Measurements from ENCODE around the gene SLC10A7.

Gene SLC10A7

GRCh38 chr4:146478009-146478408 is 43.7 kb downstream of the SLC10A7 start:
- Histone ChIP-seq H3K27ac (ENCODE audit: poor library complexity, severe bottlenecking) (no peak overlapping the region), H3K4me1 (ENCODE audit: insufficient read depth, poor library complexity, severe bottlenecking) (peaks cover 3% of the 10 kb centered on the region), H3K9me3 (ENCODE audit: severe bottlenecking) (peaks cover under 1% of the 10 kb centered on the region), H3K36me3 (ENCODE audit: low read depth) (no peaks in the 10 kb centered on the region), H3K4me3 (ENCODE audit: severe bottlenecking) (no peak overlapping the region), H3K27me3 (ENCODE audit: insufficient read depth, poor library complexity, severe bottlenecking) (no peaks in the 10 kb centered on the region)
- ATAC-seq (ENCODE audit: low read depth) = no peak
- DNase-seq (ENCODE audit: low spot score) = no peak
- TF ChIP-seq, protein P1, sequence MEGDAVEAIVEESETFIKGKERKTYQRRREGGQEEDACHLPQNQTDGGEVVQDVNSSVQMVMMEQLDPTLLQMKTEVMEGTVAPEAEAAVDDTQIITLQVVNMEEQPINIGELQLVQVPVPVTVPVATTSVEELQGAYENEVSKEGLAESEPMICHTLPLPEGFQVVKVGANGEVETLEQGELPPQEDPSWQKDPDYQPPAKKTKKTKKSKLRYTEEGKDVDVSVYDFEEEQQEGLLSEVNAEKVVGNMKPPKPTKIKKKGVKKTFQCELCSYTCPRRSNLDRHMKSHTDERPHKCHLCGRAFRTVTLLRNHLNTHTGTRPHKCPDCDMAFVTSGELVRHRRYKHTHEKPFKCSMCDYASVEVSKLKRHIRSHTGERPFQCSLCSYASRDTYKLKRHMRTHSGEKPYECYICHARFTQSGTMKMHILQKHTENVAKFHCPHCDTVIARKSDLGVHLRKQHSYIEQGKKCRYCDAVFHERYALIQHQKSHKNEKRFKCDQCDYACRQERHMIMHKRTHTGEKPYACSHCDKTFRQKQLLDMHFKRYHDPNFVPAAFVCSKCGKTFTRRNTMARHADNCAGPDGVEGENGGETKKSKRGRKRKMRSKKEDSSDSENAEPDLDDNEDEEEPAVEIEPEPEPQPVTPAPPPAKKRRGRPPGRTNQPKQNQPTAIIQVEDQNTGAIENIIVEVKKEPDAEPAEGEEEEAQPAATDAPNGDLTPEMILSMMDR (IDR thresholded peaks at IDR 0.05; ENCODE audit: poor library complexity, severe bottlenecking) = no peak

GRCh38 chr4:146477054-146477453 is 44.7 kb downstream of the SLC10A7 start:
- no peak overlapping the region for H3K4me3 ChIP-seq (ENCODE audit: severe bottlenecking)
- DNase-seq (ENCODE audit: low spot score) = no peak
- no peak overlapping the region for H3K27ac ChIP-seq (ENCODE audit: poor library complexity, severe bottlenecking)
- no peaks in the 10 kb centered on the region for H3K36me3 ChIP-seq (ENCODE audit: low read depth)
- H3K4me1 ChIP-seq (ENCODE audit: insufficient read depth, poor library complexity, severe bottlenecking) = peaks cover 3% of the 10 kb centered on the region
- TF ChIP-seq, protein P1 (IDR thresholded peaks at IDR 0.05; ENCODE audit: poor library complexity, severe bottlenecking) = no peak
- H3K9me3 ChIP-seq (ENCODE audit: severe bottlenecking) = no peaks in the 10 kb centered on the region
- ATAC-seq (ENCODE audit: low read depth) = no peak
- H3K27me3 ChIP-seq (ENCODE audit: insufficient read depth, poor library complexity, severe bottlenecking) = no peaks in the 10 kb centered on the region

- Histone ChIP-seq H3K36me3 (ENCODE audit: low read depth) (no peaks in the 10 kb centered on the region), H3K27me3 (ENCODE audit: insufficient read depth, poor library complexity, severe bottlenecking) (no peaks in the 10 kb centered on the region), H3K9me3 (ENCODE audit: severe bottlenecking) (no peaks in the 10 kb centered on the region), H3K27ac (ENCODE audit: poor library complexity, severe bottlenecking) (no peak overlapping the region), H3K4me1 (ENCODE audit: insufficient read depth, poor library complexity, severe bottlenecking) (peaks cover 4% of the 10 kb centered on the region), H3K4me3 (ENCODE audit: severe bottlenecking) (no peak overlapping the region)
- TF ChIP-seq, protein P1 (IDR thresholded peaks at IDR 0.05; ENCODE audit: poor library complexity, severe bottlenecking) = no peak
- ATAC-seq (ENCODE audit: low read depth) = no peak
- DNase-seq (ENCODE audit: low spot score) = no peak
Measured at GRCh38 chr4:146472404-146472803, 49.3 kb downstream of the SLC10A7 start.

- H3K27me3 ChIP-seq (ENCODE audit: insufficient read depth, poor library complexity, severe bottlenecking) = no peaks in the 10 kb centered on the region
- no peak overlapping the region for H3K4me3 ChIP-seq (ENCODE audit: severe bottlenecking)
- H3K36me3 ChIP-seq (ENCODE audit: low read depth) = no peaks in the 10 kb centered on the region
- H3K27ac ChIP-seq (ENCODE audit: poor library complexity, severe bottlenecking) = no peak overlapping the region
- DNase-seq (ENCODE audit: low spot score) = no peak
- TF ChIP-seq, protein P1 (IDR thresholded peaks at IDR 0.05; ENCODE audit: poor library complexity, severe bottlenecking) = no peak
- no peaks in the 10 kb centered on the region for H3K9me3 ChIP-seq (ENCODE audit: severe bottlenecking)
- peaks cover 4% of the 10 kb centered on the region for H3K4me1 ChIP-seq (ENCODE audit: insufficient read depth, poor library complexity, severe bottlenecking)
- ATAC-seq (ENCODE audit: low read depth) = peak; percentile 41; the same call in 2 of the 3 replicates
Measured at GRCh38 chr4:146470604-146471003, 51.1 kb downstream of the SLC10A7 start.

DNA sequence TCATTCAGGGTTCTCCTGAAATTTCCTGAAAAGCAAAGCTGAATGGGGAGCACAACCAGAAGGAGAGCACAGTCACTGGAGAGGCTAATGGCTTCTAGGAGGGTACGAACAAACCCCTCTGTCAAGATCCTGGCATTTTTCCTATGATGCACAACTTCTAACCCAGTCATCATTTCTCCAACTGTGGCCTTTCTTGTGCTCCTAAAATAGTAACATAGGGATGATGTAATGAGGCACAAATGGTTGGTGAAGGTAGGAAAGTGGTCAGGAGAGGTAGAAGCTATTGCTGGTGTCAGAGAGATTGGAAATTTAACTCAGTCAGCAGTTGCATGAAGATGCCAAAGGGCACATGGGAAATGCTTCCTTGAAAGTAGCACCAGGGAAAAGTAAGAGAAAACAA is 52.7 kb downstream of the SLC10A7 start:
- Histone ChIP-seq H3K4me3 (ENCODE audit: severe bottlenecking) (no peak overlapping the region), H3K4me1 (ENCODE audit: insufficient read depth, poor library complexity, severe bottlenecking) (peaks cover 4% of the 10 kb centered on the region), H3K27ac (ENCODE audit: poor library complexity, severe bottlenecking) (no peak overlapping the region), H3K9me3 (ENCODE audit: severe bottlenecking) (no peaks in the 10 kb centered on the region), H3K27me3 (ENCODE audit: insufficient read depth, poor library complexity, severe bottlenecking) (no peaks in the 10 kb centered on the region), H3K36me3 (ENCODE audit: low read depth) (no peaks in the 10 kb centered on the region)
- TF ChIP-seq, protein P1 (IDR thresholded peaks at IDR 0.05; ENCODE audit: poor library complexity, severe bottlenecking) = no peak
- no peak for ATAC-seq (ENCODE audit: low read depth)
- DNase-seq (ENCODE audit: low spot score) = no peak

All from RWPE2 (cell line).